ENCODE results near the gene LPP. TPM values are rescaled to one million over a fixed set of nuclear protein-coding genes. Genes with fewer than 3 reads are reported as not detected.

LPP gene
- total and polyA plus RNA-seq, 2 of the 4 experiments (the other 2 are of a cell fraction), result 16.0 to 130 TPM

DNA sequence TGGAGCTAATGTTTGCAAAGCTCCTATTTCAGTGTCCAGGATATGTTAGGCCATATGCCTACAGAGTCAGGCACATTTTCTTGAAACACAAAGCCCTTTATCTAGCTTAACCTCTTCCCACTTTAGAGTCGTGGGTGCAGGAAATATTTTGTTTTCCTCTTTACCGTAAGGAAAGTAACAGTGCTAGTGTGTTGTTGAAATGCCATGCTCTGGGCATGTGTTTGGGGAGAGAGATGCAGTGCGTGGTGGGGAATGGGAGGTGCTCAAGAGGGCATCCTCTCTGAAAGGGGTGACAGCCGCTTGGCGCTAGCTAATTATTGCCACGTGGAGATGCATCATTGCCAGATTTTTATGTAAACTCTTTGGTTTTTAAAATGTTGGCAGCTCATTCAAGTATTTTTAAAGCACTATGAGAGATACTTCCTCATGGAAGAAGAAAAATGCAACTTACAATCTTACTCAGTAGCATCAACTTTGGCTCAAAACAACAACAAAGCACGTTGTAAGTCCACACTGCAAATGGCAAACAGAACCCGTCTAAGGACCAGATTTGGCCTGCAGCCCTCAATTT is 152.6 kb downstream of the LPP start:
- H3K9ac ChIP-seq (ENCODE audit: low read depth, low read length), result no peak overlapping the region
- no peak overlapping the region for H2AFZ ChIP-seq (replicated peaks; ENCODE audit: low read length, poor library complexity)
- peaks cover 9% of the 10 kb centered on the region; the same call in 1 of the 2 replicates for H3K36me3 ChIP-seq (ENCODE audit: control insufficient read depth, insufficient read depth, low read length)
- H2AK9ac ChIP-seq (replicated peaks; ENCODE audit: low read depth, low read length, poor library complexity), result no peak overlapping the region
- intact Hi-C loops (cut with micrococcal nuclease) (no loop called here), dilution Hi-C loops (cut with HindIII; ENCODE audit: low sequenced_read_pairs, unreplicated experiment) (loop anchor here (25.0 kb wide), 1 partner anchor 569 kb away; the partner anchor contains the start of gene BCL6), in situ Hi-C loops (cut with MboI; ENCODE audit: low sequenced_read_pairs) (no loop called here)
- H3K9me3 ChIP-seq (ENCODE audit: control insufficient read depth, insufficient read depth, low read length), result no peaks in the 10 kb centered on the region
- H3K18ac ChIP-seq (ENCODE audit: low read depth, low read length), result no peak overlapping the region
- H3K4me2 ChIP-seq (ENCODE audit: low read depth, low read length), result no peak overlapping the region
- no peak overlapping the region for H2BK120ac ChIP-seq (ENCODE audit: low read depth, low read length)
- H3K27ac ChIP-seq (ENCODE audit: insufficient read depth, low read length), result no peak overlapping the region
- H3K56ac ChIP-seq (ENCODE audit: extremely low read depth, insufficient read depth, low read length), result no peak overlapping the region
- H4K5ac ChIP-seq (ENCODE audit: low read depth, low read length), result no peak overlapping the region
- no peak overlapping the region for H2BK5ac ChIP-seq (ENCODE audit: low read depth, low read length, poor library complexity, severe bottlenecking)
- H3K14ac ChIP-seq (replicated peaks; ENCODE audit: low read depth, low read length), result no peak overlapping the region
- CTCF ChIA-PET, result no interaction called here
- ATAC-seq (ENCODE audit: low read depth), result peak; percentile 44; the same call in 1 of the 2 replicates
- DNase-seq, result no peak
- H3K79me1 ChIP-seq (ENCODE audit: low read depth in 1 of 2, low read length in 2 of 2), result peaks cover 59 to 91% of the 10 kb centered on the region in 2 experiments
- POLR2A ChIA-PET (ENCODE audit: unreplicated experiment), result no interaction called here
- H3K27me3 ChIP-seq (ENCODE audit: control insufficient read depth, insufficient read depth, low read length), result no peaks in the 10 kb centered on the region
- H2BK15ac ChIP-seq (ENCODE audit: low read depth, low read length), result no peak overlapping the region
- H3K4me1 ChIP-seq (ENCODE audit: control insufficient read depth, insufficient read depth, low read length), result peaks cover 4% of the 10 kb centered on the region; the same call in 1 of the 2 replicates
- no peak overlapping the region for H3K4me3 ChIP-seq (ENCODE audit: insufficient read depth, low read depth, low read length)
- no peak overlapping the region for H2AK5ac ChIP-seq (ENCODE audit: low read depth, low read length)
- no peak overlapping the region for H4K8ac ChIP-seq (ENCODE audit: low read depth in 2 of 2, low read length in 2 of 2)
- TF ChIP-seq SMC3 (IDR thresholded peaks at IDR 0.05; ENCODE audit: low read depth, low read length), result no peak
- H4K20me1 ChIP-seq (ENCODE audit: insufficient read depth, low read length), result peaks cover 56% of the 10 kb centered on the region
- no TSS peak for BruUV-seq (replicated peaks)
- H3K23ac ChIP-seq (ENCODE audit: low read depth, low read length), result no peak overlapping the region
- no peak overlapping the region for H2BK20ac ChIP-seq (ENCODE audit: low read depth, low read length)
- peaks cover 13% of the 10 kb centered on the region for H3K9me1 ChIP-seq (ENCODE audit: insufficient read depth, low read length)
- no peak overlapping the region for H4K91ac ChIP-seq (ENCODE audit: insufficient read depth, low read depth, low read length)
- no peak overlapping the region for H3K4ac ChIP-seq (ENCODE audit: low read depth, low read length)
- no CpG with 5 or more reads among the region's 8 CpGs for WGBS, 2 experiments (ENCODE audit: extremely low coverage in 2 of 2, insufficient read length in 1 of 2)
